ENCODE data around the gene ANO2.

ANO2 gene

GRCh38 chr12:5567016-5567725 lies 377.9 kb downstream of the ANO2 start:
- DNase-seq (ENCODE audit: extremely low read depth, insufficient read length), result no peak
- no peak overlapping the region for H3K4me3 ChIP-seq (replicated peaks; ENCODE audit: low read depth, low read length)
- H3K36me3 ChIP-seq (ENCODE audit: control insufficient read depth, insufficient read depth, low read length), result no peaks in the 10 kb centered on the region
- peaks cover 1% of the 10 kb centered on the region; the same call in 1 of the 2 replicates for H3K27me3 ChIP-seq (replicated peaks; ENCODE audit: control insufficient read depth, insufficient read depth, low read length)
- TF ChIP-seq CTCF (IDR thresholded peaks at IDR 0.05; ENCODE audit: insufficient read depth, low read length, poor library complexity, severe bottlenecking), result no peak

DNA sequence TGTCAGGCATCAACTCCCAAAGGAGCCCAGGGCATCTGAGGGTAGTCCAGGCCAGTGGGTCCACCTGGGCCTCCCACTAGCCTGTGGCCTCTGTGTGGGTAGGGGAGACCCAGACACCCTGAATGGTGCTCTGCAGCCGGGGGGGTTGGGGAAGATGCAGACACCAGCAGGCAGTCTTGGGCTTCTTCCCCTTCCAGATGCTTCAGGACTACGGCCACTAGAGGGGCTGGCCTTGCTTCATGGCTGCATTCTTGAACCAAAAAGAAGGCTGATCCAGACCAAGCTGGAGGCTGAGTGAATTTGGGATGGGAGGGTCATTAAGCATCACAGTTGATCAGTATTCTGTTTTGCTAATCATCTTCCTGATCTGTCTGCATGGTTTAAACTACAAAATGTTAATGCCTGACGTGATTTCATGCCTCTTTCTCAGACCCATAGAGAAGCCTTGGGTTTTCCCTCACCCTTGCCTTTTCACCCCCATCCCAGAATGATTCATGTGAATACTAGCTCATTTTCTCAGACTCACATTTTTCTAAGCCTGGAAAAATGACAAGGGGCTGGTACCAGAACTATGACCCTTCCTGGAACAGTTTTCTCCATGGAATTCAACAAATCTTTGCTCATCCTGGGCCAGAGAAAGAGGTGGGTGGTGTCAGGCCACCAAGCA lies 379.0 kb downstream of the ANO2 start:
- Histone ChIP-seq H3K27me3 (replicated peaks; ENCODE audit: control insufficient read depth, insufficient read depth, low read length) (peaks cover 1% of the 10 kb centered on the region; the same call in 1 of the 2 replicates), H3K4me3 (replicated peaks; ENCODE audit: low read depth, low read length) (no peak overlapping the region), H3K36me3 (ENCODE audit: control insufficient read depth, insufficient read depth, low read length) (no peaks in the 10 kb centered on the region)
- no peak for DNase-seq (ENCODE audit: extremely low read depth, insufficient read length)
- no peak for TF ChIP-seq CTCF (IDR thresholded peaks at IDR 0.05; ENCODE audit: insufficient read depth, low read length, poor library complexity, severe bottlenecking)

DNA sequence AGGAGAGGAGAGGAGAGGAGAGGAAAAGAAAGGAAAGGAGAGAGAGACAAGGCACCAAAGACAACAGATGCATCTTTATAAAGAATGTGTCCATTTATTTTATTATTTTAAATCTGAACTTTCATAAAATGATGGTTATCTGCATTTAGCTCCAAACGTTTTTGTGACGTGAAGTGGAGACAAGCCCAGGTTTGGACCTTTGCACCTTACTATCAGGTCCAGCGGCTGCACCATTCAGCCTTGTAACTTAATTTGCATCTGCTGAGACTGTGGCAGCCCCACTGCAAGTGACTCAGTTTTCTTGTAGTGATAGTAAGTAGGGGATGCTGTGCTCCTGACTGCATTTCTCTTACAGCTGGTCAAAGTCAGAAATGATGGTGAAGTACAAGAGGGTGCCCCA lies 382.5 kb downstream of the ANO2 start:
- no peak for DNase-seq (ENCODE audit: extremely low read depth, insufficient read length)
- Histone ChIP-seq H3K36me3 (ENCODE audit: control insufficient read depth, insufficient read depth, low read length) (no peaks in the 10 kb centered on the region), H3K27me3 (replicated peaks; ENCODE audit: control insufficient read depth, insufficient read depth, low read length) (no peaks in the 10 kb centered on the region; the same call in 1 of the 2 replicates), H3K4me3 (replicated peaks; ENCODE audit: low read depth, low read length) (no peak overlapping the region)
- TF ChIP-seq CTCF (IDR thresholded peaks at IDR 0.05; ENCODE audit: insufficient read depth, low read length, poor library complexity, severe bottlenecking), result no peak

- Histone ChIP-seq H3K4me3 (replicated peaks; ENCODE audit: low read depth, low read length) (no peak overlapping the region), H3K27me3 (replicated peaks; ENCODE audit: control insufficient read depth, insufficient read depth, low read length) (no peaks in the 10 kb centered on the region; the same call in 1 of the 2 replicates), H3K36me3 (ENCODE audit: control insufficient read depth, insufficient read depth, low read length) (no peaks in the 10 kb centered on the region)
- no peak for TF ChIP-seq CTCF (IDR thresholded peaks at IDR 0.05; ENCODE audit: insufficient read depth, low read length, poor library complexity, severe bottlenecking)
- DNase-seq (ENCODE audit: extremely low read depth, insufficient read length), result no peak
These were observed 383.2 kb downstream of the ANO2 start for GRCh38 chr12:5561846-5562245.

GRCh38 chr12:5561057-5561456 lies 384.0 kb downstream of the ANO2 start:
- H3K36me3 ChIP-seq (ENCODE audit: control insufficient read depth, insufficient read depth, low read length), result no peaks in the 10 kb centered on the region
- H3K4me3 ChIP-seq (replicated peaks; ENCODE audit: low read depth, low read length), result no peak overlapping the region
- H3K27me3 ChIP-seq (replicated peaks; ENCODE audit: control insufficient read depth, insufficient read depth, low read length), result no peaks in the 10 kb centered on the region; the same call in 1 of the 2 replicates
- TF ChIP-seq CTCF (IDR thresholded peaks at IDR 0.05; ENCODE audit: insufficient read depth, low read length, poor library complexity, severe bottlenecking), result no peak
- DNase-seq (ENCODE audit: extremely low read depth, insufficient read length), result no peak

Measured in GM06990 (cell line).